ENCODE data around the gene PPARG.
"Not testable (repeated sequence)": the region's sequence is repeated elsewhere in the genome, so short reads cannot be mapped to it uniquely, and the experiment has no call there.

GRCh38 chr3:12276827-12277226 is 12.0 kb upstream of the PPARG start:
- TF ChIP-seq EZH2 (IDR thresholded peaks at IDR 0.05; ENCODE audit: insufficient read depth, poor library complexity, severe bottlenecking); EZH2phosphoT487 (IDR thresholded peaks at IDR 0.05; ENCODE audit: insufficient read depth, low read depth): not testable (repeated sequence)
